Measurements from ENCODE around the gene PPP3CB. TPM values are rescaled to one million over a fixed set of nuclear protein-coding genes. Genes with fewer than 3 reads are reported as not detected.

Gene PPP3CB
- total RNA-seq, 1 donor from 2014 or later: 54.6 TPM

GRCh38 chr10:73485320-73485719, 10.5 kb downstream of the PPP3CB start:
- no peak for DNase-seq (ENCODE audit: low read depth)

DNA sequence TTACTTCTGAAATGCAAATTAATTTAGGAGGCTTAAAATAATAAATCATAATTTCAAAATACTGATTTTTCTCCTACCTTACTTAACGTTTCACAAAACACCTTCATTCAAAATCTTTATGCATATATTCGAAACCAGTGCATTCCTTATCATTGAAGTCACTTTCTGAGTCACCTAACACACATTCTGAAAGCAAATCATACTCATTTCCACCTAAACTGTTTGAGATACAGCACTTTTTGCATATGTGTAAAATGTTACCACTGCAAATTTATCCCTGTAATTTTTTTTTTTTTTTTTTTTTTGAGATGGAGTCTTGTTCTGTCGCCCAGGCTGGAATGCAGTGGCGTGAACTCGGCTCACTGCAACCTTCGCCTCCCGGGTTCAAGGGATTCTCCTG, 15.7 kb downstream of the PPP3CB start:
- no peak for DNase-seq (ENCODE audit: low read depth)

- no peak for DNase-seq (ENCODE audit: low read depth)
These were observed 17.2 kb downstream of the PPP3CB start for GRCh38 chr10:73478636-73479035.

- DNase-seq (ENCODE audit: low read depth): peak; percentile 6
These were observed 24.6 kb downstream of the PPP3CB start for GRCh38 chr10:73471226-73471625.

- DNase-seq (ENCODE audit: low read depth): peak; percentile 66
These were observed 26.2 kb downstream of the PPP3CB start for GRCh38 chr10:73469579-73469978.

DNA sequence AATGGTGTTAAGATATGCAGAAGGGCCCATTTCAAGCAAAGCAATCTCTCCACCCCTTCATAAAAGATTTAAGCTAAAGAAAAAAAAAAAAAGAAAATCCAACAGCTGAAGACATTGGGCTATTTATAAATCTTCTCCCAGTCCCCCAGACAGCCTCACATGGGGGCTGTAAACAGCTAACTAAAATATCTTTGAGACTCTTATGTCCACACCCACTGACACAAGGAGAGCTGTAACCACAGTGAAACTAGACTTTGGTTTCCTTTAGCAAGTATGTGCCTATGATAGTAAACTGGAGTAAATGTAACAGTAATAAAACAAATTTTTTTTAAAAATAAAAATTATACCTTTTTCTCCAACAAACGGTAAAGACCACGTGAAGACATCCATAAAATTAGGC, 28.6 kb downstream of the PPP3CB start:
- peak; percentile 84 for DNase-seq (ENCODE audit: low read depth)

GRCh38 chr10:73465978-73466726, 29.7 kb downstream of the PPP3CB start:
- DNase-seq (ENCODE audit: low read depth): no peak

GRCh38 chr10:73460897-73461296, 34.9 kb downstream of the PPP3CB start:
- no peak for DNase-seq (ENCODE audit: low read depth)

DNA sequence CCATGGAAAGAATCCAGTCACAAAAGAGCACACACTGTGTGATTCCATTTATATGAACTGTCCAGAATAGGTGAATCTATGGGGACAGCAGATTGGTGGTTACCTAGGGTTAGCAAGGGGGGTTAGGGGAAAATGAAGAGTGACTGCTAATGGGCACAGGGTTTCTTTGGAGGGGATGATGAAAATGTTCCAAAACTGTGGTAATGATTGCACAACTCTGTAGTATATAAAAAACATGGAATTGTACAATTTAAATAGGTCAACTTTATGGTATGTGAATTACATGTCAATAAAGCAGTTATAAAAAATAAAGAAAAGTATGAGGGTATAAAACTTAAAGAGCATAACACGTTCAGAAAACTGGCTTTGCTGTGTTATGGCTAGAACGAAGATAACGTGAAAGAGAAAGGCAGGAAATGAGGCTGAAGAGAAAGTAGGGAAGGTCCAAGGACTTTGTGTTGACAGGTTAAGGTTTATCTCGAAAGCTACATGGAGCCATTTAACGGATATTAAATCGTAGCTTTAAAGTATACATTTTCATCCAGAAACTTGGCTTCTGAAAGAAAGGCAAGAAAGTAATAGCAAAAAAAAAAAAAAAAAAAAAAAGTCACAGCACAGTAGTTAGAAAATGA, 36.0 kb downstream of the PPP3CB start:
- no peak for DNase-seq (ENCODE audit: low read depth)

- DNase-seq (ENCODE audit: low read depth): no peak
These were observed 39.5 kb downstream of the PPP3CB start for GRCh38 chr10:73456187-73456890.

DNA sequence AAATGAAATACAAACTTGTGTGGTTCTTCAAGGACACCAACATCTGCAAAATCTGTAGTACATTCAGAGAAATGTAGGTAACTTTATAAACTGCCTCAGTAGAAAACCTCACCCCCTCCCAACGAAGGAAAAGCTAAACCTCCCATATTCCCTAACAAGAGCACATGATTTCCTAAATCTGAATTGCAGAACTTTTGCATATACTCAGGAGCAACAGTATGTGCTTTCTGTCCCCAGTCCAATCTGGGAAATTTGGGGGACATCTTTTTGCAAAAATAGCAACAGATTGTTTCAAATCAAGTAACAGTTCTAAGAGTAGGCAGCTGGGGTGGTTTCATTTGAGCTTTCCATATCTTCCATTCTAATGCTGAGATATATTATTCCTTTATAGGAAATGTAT, 46.7 kb downstream of the PPP3CB start:
- DNase-seq (ENCODE audit: low read depth): no peak

DNA sequence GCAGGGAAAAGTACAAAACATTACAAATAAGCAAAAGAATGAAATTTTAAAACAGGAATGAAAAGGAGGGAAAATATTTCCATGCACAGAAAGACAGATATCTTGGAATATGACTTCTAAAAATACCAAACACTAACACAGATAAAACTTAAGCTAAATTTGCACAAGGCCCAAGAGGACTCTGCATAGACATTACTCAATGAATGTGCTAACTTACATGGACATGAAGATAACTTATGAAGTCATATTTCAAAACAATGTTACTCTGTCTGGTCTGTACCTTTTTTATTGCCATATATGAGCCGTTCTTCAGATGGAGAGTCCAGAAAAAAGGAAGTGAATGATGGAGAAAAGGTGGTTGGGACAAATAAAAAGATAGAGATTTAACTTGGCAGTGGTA, 47.4 kb downstream of the PPP3CB start:
- no peak for DNase-seq (ENCODE audit: low read depth)

DNA sequence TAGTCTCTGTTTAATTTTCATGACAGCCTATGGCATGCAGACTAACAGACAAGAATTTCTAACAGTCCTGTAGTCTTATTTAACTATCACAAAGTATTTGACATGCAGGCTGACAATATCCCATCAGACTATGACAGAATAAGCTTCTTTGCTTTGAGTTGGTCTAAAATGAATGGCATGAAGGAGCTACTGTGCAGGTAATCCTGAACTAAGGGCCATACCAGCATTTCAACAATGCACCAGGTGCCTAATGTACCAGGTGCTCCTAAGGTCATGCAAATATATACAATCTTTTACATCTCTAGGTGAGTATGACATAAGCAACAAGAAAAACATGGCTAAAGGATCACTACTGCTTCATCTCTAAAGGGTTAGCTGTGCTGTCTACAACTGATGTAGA, 48.9 kb downstream of the PPP3CB start:
- no peak for DNase-seq (ENCODE audit: low read depth)

DNA sequence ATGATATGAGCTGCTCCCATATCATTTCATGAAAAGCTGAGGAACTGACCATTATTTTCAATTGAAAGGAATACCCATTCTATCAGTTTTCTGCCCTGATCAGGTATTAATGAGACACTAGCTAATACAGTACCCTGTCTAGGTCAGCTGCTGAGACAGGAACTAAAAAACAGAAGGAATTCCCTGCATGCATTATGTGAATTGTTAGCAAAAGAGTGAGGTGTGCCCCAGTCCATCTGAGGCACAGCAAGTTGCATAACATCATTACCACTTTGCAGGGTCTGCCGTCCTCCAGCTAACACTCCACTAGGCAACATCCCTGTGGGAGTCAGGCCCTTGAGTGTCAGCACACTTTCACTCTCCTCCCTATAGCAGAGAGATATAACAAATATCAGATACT, 51.4 kb downstream of the PPP3CB start:
- DNase-seq (ENCODE audit: low read depth): no peak

GRCh38 chr10:73439605-73440312, 56.1 kb downstream of the PPP3CB start:
- peak; percentile 32 for DNase-seq (ENCODE audit: low read depth)

DNA sequence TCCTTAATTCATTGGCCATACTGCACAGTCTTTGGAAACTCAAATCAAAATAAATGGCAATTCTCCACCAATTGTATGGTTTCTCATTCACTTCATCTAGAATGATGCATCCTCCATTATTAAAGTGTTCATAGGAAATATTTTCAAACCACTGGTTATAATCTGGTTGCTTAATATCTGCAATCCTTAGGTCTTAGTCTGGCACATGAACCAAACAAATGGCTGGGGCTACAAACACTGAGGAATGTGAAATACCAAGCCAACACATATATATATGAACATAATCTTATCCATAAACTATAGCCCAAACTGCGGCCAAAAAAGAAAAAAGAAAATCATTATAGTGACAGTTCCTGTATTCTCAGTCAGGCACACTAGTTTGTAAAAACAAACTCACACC, 56.8 kb downstream of the PPP3CB start:
- DNase-seq (ENCODE audit: low read depth): no peak

GRCh38 chr10:73433538-73433867, 62.3 kb downstream of the PPP3CB start, which contains the start of gene MSS51:
TSS of gene MSS51 (minus strand) at chr10:73433561. CDS start at chr10:73428284, 5,277 bp downstream.
- peak; percentile 86 for DNase-seq (ENCODE audit: low read depth)

DNA sequence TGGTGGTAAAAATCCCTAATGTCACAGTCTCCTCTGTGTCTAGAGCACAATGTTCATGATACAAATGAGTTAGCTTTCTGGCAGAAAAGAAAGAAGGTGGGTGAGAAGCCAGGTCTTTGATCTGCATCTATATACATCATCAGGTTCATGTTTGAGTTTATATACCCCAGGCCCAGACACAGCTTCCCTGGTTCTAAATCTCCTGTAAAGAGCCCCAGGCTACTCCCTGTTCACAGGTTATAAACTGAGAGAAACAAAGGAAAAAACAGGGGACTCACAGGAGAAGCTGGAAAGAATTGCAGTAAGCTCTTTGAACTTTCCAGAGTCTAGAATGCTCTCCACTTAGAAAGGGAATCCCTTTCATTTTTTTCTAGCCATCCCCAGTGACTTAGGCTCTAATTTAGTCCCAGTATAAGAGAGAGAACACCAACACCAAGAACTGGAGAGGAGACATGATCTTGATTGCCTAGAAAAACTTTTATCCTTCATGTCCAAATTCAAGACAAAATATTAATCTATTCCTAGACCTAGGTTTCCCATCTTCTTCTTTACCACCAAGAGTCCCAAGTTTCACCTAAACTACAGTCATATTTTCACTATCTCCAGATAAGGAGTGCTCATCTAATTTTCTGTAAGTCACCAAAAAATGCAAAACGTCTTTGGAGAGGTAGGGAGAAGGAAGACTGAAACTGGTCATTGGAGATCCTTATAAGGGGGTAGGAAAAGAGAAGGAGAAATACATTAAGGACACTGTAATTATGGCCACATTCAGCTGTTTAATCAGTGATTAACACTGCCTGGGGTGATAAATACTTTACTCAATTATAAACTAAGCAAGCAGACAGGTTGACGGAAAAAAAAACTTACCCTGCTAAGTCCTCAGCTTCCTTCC, 62.9 kb downstream of the PPP3CB start:
- DNase-seq (ENCODE audit: low read depth): peak; percentile 32

DNA sequence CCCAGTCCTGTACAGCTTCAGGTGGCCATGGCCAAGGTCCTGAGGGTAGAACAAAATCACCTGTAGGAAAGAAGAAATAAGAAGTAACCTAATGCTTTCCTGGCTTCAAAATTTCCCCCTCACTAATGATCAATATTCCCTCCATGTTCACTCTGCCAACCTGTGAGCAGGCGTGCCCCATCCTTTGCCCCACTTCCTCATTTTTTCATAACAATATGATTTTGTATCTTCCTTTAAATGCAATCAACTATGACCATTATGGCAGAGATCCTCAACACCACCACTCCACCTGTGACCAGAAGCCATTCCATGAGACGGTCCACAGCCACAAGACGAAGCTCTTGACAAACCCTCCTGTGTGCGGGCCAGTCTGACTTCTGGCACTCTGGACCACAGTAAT, 69.5 kb downstream of the PPP3CB start:
- no peak for DNase-seq (ENCODE audit: low read depth)

- DNase-seq (ENCODE audit: low read depth): no peak
These were observed 71.3 kb downstream of the PPP3CB start for GRCh38 chr10:73424478-73424877.

- DNase-seq (ENCODE audit: low read depth): no peak
These were observed 72.5 kb downstream of the PPP3CB start for GRCh38 chr10:73423309-73423708.

Data from myocyte (in vitro differentiated cells).